Measurements from ENCODE around the gene DCBLD2.

DNA sequence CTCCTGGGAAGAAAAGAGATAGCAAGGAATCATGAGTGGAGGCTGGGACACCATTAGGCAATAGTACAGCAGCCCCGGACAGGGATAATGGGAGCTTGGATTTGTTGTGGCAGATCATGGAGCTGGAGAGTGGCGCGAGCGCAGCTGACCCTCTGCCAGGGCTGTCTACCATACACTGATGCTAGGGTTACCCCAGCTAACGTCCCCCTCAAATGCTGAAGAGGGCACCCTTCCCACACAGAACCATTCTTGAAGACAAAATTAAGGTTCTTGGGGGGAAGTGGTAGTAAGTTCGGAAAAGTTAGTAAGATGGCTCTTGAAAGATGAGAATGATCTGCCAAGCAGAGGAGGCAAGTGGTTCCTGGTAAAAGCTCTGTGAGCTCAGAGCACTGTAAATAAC, 77.2 kb downstream of the DCBLD2 start:
- TF ChIP-seq, protein P1, sequence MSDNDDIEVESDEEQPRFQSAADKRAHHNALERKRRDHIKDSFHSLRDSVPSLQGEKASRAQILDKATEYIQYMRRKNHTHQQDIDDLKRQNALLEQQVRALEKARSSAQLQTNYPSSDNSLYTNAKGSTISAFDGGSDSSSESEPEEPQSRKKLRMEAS (IDR thresholded peaks at IDR 0.05; ENCODE audit: low read depth): no peak
- TF ChIP-seq, protein P2, sequence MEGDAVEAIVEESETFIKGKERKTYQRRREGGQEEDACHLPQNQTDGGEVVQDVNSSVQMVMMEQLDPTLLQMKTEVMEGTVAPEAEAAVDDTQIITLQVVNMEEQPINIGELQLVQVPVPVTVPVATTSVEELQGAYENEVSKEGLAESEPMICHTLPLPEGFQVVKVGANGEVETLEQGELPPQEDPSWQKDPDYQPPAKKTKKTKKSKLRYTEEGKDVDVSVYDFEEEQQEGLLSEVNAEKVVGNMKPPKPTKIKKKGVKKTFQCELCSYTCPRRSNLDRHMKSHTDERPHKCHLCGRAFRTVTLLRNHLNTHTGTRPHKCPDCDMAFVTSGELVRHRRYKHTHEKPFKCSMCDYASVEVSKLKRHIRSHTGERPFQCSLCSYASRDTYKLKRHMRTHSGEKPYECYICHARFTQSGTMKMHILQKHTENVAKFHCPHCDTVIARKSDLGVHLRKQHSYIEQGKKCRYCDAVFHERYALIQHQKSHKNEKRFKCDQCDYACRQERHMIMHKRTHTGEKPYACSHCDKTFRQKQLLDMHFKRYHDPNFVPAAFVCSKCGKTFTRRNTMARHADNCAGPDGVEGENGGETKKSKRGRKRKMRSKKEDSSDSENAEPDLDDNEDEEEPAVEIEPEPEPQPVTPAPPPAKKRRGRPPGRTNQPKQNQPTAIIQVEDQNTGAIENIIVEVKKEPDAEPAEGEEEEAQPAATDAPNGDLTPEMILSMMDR (IDR thresholded peaks at IDR 0.05): peak; percentile 24; the same call in 1 of the 2 replicates
- TF ChIP-seq POLR2AphosphoS5 (IDR thresholded peaks at IDR 0.05; ENCODE audit: low read depth, low read length) (no peak), TEAD4 (IDR thresholded peaks at IDR 0.05; ENCODE audit: borderline replicate concordance, insufficient read depth) (no peak), TCF12 (IDR thresholded peaks at IDR 0.05) (no peak), EP300 (IDR thresholded peaks at IDR 0.05; ENCODE audit: borderline replicate concordance in 1 of 2, low read depth in 1 of 2, low read length in 1 of 2) (no peak), RXRA (IDR thresholded peaks at IDR 0.05; ENCODE audit: borderline replicate concordance, low read depth) (no peak)
- TF ChIP-seq, protein P3, sequence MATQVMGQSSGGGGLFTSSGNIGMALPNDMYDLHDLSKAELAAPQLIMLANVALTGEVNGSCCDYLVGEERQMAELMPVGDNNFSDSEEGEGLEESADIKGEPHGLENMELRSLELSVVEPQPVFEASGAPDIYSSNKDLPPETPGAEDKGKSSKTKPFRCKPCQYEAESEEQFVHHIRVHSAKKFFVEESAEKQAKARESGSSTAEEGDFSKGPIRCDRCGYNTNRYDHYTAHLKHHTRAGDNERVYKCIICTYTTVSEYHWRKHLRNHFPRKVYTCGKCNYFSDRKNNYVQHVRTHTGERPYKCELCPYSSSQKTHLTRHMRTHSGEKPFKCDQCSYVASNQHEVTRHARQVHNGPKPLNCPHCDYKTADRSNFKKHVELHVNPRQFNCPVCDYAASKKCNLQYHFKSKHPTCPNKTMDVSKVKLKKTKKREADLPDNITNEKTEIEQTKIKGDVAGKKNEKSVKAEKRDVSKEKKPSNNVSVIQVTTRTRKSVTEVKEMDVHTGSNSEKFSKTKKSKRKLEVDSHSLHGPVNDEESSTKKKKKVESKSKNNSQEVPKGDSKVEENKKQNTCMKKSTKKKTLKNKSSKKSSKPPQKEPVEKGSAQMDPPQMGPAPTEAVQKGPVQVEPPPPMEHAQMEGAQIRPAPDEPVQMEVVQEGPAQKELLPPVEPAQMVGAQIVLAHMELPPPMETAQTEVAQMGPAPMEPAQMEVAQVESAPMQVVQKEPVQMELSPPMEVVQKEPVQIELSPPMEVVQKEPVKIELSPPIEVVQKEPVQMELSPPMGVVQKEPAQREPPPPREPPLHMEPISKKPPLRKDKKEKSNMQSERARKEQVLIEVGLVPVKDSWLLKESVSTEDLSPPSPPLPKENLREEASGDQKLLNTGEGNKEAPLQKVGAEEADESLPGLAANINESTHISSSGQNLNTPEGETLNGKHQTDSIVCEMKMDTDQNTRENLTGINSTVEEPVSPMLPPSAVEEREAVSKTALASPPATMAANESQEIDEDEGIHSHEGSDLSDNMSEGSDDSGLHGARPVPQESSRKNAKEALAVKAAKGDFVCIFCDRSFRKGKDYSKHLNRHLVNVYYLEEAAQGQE (IDR thresholded peaks at IDR 0.05; ENCODE audit: low read depth, low read length): no peak
- TF ChIP-seq, protein P4, sequence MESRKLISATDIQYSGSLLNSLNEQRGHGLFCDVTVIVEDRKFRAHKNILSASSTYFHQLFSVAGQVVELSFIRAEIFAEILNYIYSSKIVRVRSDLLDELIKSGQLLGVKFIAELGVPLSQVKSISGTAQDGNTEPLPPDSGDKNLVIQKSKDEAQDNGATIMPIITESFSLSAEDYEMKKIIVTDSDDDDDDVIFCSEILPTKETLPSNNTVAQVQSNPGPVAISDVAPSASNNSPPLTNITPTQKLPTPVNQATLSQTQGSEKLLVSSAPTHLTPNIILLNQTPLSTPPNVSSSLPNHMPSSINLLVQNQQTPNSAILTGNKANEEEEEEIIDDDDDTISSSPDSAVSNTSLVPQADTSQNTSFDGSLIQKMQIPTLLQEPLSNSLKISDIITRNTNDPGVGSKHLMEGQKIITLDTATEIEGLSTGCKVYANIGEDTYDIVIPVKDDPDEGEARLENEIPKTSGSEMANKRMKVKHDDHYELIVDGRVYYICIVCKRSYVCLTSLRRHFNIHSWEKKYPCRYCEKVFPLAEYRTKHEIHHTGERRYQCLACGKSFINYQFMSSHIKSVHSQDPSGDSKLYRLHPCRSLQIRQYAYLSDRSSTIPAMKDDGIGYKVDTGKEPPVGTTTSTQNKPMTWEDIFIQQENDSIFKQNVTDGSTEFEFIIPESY (IDR thresholded peaks at IDR 0.05; ENCODE audit: borderline replicate concordance, low read depth): no peak
